Measurements from ENCODE around the gene RHO.
"Not testable (repeated sequence)": the region's sequence is repeated elsewhere in the genome, so short reads cannot be mapped to it uniquely, and the experiment has no call there.

GRCh38 chr3:129545951-129546350, 17.5 kb downstream of the RHO start:
- not testable (repeated sequence) for TF ChIP-seq RAD21 (IDR thresholded peaks at IDR 0.05; ENCODE audit: low read depth); SRF (IDR thresholded peaks at IDR 0.05; ENCODE audit: low read depth); CTCF (IDR thresholded peaks at IDR 0.05 in 2 of 3, conservative IDR thresholded peaks at IDR 0.05 in 1 of 3; ENCODE audit: borderline replicate concordance in 1 of 3, insufficient read depth in 1 of 3, low read depth in 2 of 3, low read length in 2 of 3); POLR2A (IDR thresholded peaks at IDR 0.05; ENCODE audit: borderline replicate concordance, extremely low read depth, insufficient read depth, insufficient read length); SP1 (IDR thresholded peaks at IDR 0.05; ENCODE audit: low read depth); POLR2AphosphoS5 (IDR thresholded peaks at IDR 0.05; ENCODE audit: low read depth, low read length); TCF7L2 (IDR thresholded peaks at IDR 0.05; ENCODE audit: borderline replicate concordance, extremely low read depth, insufficient read depth, insufficient read length); ZBTB33 (IDR thresholded peaks at IDR 0.05; ENCODE audit: extremely low read depth, insufficient replicate concordance, low read length); EZH2 (IDR thresholded peaks at IDR 0.05); CBX3 (IDR thresholded peaks at IDR 0.05; ENCODE audit: low read depth); EGR1 (IDR thresholded peaks at IDR 0.05; ENCODE audit: low read depth); EZH2phosphoT487 (IDR thresholded peaks at IDR 0.05; ENCODE audit: borderline replicate concordance); MAX (IDR thresholded peaks at IDR 0.05)

All from HCT116 (cell line).